A673 (cell line): Measurements from ENCODE around the gene SDC4.

Source experiments
- EZH2 ChIP-seq: fragments of 200-600 bp; sonication (generic); IDR thresholded peaks from 2 replicates; pipeline ENCODE4 v1.6.1; 2017; ENCODE audit warnings: borderline replicate concordance, low read depth, mild to moderate bottlenecking, mixed read lengths, antibody characterized with exemption, low read length; ENCODE audit not compliant: poor library complexity, severe bottlenecking
- TF ChIP-seq, protein P1 (sequence below): fragments of 300-800, 200-600 bp; sonication (generic); conservative IDR thresholded peaks from 2 replicates; pipeline ENCODE4 v1.5.1; 2017; ENCODE audit warnings: low read depth, mild to moderate bottlenecking, antibody characterized with exemption, low read length, moderate library complexity, mixed read lengths

DNA sequence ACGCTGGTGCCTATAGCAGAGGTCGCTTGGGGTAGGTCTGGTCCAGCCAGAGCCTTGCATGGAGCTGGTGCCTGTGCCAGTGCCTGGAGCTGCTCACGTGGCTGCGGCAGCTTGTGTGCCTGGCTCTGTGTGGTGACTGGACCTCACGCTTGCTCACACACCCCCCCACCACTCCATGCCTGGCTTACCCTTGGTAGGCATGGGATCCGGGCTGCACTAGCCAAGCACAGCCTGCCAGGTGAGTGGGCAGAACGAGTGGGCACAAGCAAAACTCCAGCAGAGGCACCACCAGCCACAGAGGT, 46.8 kb upstream of the SDC4 start:
- TF ChIP-seq, protein P1, sequence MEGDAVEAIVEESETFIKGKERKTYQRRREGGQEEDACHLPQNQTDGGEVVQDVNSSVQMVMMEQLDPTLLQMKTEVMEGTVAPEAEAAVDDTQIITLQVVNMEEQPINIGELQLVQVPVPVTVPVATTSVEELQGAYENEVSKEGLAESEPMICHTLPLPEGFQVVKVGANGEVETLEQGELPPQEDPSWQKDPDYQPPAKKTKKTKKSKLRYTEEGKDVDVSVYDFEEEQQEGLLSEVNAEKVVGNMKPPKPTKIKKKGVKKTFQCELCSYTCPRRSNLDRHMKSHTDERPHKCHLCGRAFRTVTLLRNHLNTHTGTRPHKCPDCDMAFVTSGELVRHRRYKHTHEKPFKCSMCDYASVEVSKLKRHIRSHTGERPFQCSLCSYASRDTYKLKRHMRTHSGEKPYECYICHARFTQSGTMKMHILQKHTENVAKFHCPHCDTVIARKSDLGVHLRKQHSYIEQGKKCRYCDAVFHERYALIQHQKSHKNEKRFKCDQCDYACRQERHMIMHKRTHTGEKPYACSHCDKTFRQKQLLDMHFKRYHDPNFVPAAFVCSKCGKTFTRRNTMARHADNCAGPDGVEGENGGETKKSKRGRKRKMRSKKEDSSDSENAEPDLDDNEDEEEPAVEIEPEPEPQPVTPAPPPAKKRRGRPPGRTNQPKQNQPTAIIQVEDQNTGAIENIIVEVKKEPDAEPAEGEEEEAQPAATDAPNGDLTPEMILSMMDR = no peak
- no peak for TF ChIP-seq EZH2
